Activated CD4-positive, alpha-beta T cell treated with anti-CD3 and anti-CD28 coated beads, Interleukin-2, amount 50 U/mL, for 1 hour (primary cell): ENCODE data around the gene GPR142.

Source experiments
- DNase-seq: peaks from one replicate; pipeline ENCODE4 v3.0.0-alpha.2; 2020

Gene GPR142

DNA sequence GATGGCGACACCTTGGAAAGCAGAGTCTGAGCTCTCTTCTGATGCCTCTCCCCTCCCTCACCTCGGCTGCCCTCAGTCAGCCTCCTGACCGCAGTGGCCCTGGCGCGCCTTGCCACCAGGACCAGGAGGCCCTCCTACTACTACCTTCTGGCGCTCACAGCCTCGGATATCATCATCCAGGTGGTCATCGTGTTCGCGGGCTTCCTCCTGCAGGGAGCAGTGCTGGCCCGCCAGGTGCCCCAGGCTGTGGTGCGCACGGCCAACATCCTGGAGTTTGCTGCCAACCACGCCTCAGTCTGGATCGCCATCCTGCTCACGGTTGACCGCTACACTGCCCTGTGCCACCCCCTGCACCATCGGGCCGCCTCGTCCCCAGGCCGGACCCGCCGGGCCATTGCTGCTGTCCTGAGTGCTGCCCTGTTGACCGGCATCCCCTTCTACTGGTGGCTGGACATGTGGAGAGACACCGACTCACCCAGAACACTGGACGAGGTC, 4.4 kb downstream of the GPR142 start:
- no peak for DNase-seq

DNA sequence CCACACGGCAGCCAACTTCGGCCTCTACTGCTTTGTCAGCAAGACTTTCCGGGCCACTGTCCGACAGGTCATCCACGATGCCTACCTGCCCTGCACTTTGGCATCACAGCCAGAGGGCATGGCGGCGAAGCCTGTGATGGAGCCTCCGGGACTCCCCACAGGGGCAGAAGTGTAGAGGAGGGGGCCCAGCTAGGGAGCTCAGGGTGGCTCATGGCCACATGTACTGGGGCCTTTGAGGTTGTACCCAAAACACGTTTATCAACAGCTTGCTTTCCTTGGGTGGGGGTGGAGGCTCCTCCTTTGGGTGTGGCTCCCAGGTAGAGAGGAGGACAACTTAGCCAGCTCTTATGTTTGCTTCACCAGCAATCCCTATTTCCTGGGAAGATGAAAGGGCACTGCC, 5.1 kb downstream of the GPR142 start:
- DNase-seq: no peak

DNA sequence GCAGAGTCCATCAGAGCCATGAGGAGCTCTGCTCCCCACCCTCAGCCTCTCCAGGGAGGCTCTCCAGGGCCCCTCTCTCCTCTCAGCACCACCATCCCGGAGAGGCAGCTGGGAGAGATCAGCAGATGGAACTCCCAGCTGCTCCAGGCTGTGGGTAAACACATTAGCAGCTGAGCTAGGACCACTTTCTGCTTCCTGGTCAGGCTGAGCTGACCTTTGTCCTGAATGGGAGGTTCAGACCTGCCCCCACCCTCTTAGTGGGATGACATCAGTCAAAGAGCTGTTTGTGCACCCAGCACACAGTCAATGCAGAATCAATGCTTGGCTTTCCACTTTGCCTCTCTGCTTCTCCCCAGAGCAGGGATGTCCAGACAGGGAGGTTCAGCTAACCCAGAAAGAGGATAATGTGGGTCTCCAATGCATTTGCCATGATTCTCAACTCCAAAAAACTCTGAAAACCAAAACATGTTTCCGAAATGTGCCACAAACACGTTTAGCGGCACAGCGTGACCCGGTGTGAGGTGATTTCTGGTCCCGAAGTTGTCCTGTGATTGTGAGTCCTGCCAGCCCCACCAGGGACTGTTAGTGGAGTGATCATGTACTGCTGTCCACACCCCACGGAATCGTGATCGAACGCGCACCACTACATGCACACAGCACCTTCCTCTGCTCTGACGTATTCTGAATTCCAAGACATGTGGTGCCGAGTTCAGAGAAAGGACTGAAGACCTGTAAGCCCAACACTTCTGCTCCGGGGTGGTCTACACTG, 6.7 kb downstream of the GPR142 start:
- no peak for DNase-seq

DNA sequence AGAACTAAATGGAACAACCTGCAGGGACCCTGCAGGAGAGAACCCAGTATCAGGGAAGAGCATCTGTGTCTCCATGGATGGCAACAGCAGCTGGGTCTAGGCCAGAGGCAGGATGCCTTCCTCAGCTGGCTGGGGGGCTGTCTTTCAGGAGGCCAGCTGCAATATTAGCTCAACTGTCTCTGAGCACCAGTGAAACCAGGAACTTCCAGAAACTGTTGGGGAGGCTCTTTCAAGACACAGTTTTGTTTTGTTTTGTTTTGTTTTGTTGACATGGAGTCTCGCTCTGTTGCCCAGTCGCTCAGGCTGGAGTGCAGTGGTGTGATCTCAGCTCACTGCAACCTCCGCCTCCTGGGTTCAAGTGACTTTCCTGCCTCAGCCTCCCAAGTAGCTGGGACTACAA, 7.6 kb downstream of the GPR142 start:
- no peak for DNase-seq

DNA sequence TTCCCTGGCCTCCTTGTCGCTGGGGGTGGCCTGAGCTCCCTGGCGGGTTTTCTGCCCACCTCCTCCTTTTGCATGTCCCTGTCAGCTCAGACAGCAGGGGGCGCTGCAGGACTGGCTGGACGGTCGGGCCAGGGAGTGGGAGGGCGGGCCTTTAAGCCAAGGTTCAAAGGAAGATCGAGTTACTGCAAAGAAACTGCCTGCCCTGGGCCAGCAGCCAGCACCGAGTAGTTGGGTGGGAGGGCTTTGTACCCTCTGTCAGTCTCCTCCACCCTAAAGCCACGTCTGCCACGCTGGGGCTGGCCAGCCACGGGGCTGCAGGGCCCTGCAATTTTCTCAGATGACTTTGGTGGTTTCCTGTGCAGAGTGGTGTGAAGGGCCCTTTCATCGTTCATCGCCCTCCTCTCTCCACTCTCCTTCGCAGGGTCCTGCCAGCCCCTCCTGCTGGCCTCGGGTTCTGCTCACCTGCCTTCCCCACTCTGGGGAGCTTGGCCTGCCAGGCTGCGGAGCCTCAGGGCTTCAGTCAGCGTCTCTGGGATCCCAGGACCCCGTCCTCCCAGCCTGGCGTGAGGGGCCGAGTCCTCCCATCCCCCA, 12.3 kb downstream of the GPR142 start:
- peak; percentile 94 for DNase-seq

DNA sequence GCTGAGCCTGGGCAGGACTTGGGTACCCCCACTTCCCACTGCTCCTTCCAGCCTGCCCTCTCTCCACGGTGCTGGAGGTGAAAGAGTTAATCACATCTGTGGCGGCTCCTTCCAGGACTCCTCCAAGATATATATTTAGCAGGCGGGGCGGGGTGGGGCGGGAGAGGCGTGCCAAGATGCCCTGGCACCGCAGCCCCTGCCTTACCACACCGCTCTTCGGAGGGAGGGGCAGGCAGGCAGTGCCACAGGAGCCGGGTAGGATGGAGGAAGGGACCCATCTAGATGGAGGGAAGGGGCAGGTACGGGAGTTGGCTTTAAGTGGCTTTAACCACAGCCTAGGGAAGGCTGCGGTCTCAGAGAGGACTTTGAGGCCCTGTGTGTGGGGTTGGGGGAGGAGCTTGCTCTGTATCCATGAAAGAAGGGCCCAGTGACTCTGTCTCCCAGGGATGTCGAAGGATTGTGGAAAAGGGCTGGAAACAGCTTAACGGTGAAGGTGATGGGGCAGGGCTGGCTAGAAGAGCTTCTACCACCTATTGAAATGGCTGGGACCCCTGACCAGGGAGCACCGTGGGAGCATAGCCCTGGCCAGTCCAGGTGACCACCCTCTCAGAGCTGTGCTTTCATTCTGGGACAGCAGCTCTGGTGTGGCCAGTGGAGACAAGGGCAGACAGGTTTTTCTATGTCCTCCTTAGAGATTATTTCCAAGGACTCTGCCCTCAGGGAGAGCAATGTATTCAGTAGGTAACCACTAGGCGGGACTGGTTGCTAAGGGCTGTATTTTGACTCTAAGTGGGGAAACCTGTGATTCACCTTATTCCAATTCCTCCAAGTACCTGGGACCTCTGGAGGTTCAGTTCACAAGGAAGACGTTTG, 13.0 kb downstream of the GPR142 start:
- DNase-seq: no peak

DNA sequence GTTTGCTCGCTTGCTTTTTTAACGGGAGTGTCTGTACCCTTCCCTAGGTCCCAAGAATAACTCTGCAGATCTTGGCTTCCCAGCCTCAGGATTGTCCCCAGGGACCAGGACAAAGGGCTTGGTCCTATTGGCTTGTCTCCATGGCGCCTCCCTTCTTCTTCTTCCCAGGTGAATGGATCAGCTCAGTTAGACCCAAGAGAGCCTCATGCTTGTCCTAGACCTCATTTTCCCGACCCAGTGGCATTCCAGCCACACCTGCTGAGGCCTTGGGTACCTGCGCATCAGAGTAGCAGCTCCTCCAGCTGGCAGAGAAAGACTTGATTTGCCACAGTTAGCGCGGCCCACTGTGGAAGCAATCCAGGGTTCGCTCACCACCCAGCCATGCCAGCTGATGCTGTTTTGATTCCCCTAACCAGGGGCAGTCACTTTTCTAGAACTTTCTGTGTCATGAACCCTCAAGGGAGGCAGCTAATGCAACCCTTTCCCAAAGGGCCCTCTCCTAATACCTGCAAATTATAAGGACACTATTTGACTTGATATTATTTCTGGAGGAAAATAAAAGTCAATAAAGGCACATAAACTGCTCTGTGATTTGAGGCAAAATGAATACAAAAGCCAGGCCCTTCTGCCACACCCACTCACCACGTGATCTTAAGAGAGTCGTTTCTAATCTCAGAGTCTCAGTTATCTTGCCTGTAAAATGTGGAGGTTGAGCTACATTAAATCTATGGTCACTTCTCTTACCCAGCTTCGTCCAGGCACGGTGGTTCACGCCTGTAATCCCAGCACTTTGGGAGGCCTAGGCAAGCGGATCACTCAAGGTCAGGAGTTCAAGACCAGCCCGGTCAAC, 13.9 kb downstream of the GPR142 start:
- DNase-seq: no peak

DNA sequence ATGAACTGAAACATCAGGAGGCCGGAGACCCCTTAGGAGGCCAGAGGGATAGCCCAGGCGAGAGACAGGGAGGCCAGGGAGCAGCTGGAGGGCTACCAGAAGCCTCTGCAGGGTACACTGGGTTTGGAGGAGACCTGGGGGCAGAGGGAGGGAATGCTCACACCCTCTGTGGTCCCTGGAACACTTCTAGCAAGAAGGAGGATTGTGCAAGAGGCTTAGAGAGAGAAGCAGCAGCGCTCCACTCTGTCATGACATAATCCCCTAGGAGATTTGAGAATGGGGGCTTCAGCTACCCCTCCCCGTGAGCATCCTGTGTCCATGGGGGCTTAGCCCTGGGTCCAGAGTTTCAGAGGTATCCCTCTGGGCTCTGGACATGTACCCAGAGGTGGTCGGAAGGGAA, 15.8 kb downstream of the GPR142 start:
- no peak for DNase-seq

DNA sequence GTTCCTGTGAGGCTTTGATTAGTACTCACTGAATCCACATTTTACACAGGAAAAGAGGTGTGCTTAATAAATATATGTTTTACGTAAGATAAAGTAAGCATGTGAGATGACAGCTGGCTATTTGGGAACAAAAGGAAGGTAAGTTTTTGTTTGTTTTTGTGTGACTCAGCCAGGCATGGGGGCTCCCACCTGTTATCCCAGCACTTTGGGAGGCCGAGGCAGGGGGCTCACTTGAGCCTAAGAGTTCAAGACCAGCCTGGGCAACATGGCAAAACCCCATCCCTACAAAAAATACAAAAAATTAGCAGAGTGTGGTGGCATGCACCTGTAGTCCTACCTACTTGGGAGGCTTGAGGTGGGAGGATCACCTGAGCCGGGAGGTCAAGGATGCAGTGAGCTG, 17.9 kb downstream of the GPR142 start:
- no peak for DNase-seq

DNA sequence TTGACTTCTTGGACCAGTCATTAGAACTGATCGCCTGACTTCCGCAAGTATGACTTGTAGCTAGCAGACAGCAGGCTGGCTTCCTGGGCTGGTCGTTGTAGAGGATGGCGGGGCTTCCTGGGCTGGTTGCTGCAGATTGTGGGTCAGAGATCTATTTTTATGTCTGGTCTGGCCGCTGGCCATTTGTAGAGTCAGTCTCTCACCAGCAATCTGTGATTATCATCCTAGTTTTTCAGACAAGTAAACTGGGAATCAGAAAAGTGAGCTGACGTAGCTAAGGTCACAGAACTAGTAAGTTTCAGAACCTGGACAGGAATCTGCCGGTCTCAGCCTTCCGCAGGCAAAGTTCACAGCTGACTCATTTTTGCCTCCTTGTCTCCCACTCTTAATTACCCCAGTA, 19.1 kb downstream of the GPR142 start:
- DNase-seq: no peak

DNA sequence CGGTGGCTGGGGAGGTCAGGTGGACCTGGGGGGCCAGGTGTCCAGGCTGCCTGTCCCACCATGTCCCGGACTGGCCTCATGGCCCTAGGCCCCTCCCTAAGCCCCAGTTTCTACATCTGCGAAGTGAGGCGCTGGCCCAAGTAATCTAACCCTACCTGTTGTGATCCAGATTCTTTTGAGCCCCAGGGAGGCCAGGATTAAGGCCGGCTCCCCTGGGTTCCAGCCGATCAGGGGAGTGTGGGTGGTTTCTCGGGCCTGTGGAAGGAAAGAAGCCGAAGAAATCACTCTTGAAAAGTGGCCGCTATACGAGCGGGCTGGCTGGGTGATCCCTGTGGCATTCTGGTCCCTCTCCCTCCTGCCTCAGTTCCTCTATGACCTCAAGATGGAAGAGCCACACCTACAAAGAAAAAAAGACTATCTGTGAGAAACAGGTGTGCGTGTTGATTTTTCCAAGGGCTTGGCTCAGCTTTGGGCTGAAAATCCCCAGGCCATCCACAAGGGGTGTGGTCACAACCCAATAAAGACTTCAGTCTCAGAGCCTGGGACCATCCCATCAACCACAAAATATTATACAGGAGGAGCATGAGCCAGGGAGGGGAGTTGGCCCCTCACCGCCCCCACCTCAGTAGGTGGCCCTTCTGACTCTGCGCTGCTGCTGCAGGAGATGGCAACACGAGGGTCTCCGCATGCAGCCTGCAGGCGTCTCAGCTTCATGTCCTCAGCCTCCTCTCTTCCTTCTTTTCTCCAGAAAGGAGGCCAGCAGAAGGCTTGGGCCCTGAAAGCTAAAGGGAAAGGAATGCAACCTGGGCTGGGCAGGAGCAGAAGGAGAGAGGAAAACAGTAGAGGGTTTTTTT, 20.3 kb downstream of the GPR142 start:
- DNase-seq: no peak

DNA sequence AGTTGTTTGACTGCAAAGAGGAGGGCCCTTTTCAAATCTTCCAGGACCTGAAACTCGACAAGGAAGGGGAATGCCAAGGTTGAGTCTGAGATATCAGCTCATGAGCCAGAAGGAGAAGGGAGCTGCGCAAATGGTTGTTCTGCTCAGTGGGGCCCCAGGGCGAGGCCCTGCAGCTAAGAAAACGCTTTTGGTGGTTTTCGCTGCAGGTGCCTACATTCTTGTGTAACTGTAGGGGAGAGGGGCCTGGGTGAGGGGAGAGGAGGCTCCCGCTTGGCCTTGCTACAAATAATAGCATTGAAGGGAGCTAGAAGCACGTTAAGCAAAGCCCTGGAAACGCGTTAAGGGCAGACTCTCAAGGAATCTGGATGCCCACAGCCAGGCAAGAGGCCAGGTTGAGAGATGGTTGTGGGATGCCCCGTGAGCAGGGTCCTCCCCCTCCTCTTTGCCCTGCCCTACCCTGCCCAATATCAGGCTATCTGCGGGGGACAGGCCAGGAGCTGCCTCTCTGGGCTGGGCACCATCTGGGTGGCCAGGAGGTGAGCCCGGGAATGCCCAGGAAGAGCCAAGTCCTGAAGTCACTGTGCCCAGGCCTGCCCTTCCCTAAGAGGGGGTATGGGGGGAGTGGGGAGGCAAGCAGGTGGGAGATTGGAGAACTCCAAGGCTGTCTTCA, 21.9 kb downstream of the GPR142 start:
- DNase-seq: no peak

DNA sequence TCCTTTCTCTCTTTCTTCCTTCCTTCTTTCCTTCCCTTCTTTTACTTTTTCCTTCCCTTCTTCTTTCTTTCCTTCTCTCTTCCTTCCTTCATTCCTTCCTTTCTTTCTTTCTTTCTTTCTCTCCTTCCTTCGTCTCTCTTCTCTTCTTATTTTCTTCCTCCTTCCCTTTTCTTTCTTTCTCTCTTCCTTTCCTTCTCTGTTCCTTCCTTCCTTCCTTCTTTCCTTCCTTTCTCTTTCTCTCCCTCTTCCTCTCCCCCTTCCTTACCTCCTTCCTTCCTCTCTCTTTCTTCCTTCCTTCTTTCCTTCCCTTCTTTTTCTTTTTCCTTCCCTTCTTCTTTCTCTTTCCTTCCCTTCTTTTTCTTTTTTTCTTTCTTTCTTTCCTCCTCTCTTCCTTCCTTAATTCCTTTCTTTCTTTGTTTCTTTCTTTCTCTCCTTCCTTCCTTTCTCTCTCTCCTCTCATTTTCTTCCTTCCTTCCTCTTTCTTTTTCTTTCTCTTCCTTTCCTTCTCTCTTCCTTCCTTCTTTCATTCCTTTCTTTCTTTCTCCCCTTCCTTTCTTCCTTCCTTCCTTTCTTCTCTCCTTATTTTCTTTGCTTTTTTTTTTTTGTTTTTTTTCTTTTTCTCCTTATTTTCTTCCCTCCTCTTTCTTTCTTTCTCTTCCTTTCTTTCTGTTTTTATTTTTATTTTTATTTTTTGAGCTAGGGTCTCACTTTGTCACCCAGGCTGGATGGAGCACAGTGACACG, 22.8 kb downstream of the GPR142 start:
- DNase-seq: no peak

DNA sequence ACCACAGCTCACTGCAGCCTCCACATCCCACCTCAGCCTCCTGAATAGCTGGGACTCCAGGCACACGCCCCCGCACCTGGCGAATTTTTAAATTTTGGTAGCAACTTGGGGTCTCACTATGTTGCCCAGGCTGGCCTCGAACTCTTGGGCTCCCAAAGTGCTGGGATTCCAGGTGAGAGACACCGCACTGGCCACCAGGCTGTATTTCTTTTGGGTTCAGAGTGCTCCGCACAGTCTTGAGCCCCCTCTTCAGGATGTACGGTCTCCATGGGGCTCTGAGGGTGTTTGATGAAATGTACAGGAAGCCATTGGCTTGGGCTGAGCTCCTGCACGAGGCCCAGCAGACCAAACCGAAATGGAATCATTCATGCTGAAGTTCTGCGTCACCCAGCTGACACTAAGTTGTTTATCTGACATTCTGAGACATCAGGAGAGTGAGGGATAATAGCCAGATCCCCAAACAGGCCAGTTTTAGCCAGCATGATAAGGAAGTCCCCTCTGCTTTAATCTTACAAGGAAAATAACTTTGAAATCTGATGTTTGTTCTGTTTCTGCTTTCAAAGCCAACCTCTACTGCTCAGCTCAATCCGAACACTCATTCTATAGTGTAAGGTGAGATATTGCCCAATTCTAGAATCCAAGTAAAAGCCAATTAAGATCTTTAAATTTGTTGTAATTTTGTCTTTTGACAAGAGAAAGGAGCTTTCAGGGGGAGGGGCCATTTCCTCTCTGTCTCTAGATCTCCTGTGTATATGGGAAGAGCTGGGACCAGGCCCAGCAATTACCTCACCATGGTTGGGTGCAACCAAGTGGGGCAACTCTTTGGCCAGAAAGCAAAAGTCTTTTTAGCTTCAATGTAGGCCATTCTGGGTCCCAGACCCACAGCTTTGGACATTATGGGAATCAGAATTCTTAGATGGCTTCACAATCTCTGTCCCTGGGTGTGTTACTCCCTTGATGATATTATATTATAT, 23.7 kb downstream of the GPR142 start:
- no peak for DNase-seq

DNA sequence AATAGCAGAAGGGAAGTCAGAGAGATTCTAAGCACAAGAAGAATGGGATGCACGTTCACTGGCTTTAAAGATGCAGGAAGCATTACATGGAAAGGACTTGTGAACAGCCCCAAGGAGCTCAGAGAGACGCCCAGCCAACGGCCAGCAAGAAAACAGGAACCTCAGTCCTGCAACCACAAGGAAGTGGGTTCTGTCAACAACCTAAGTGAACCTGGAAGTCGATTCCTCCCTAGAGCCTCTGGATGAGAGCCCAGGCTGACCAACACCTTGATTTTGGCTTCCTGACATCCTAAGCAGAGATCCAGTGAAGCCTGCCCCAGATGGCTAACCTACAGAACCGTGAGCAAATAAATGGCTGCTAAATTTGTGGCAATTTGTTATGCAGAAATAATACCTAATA, 24.5 kb downstream of the GPR142 start:
- no peak for DNase-seq

DNA sequence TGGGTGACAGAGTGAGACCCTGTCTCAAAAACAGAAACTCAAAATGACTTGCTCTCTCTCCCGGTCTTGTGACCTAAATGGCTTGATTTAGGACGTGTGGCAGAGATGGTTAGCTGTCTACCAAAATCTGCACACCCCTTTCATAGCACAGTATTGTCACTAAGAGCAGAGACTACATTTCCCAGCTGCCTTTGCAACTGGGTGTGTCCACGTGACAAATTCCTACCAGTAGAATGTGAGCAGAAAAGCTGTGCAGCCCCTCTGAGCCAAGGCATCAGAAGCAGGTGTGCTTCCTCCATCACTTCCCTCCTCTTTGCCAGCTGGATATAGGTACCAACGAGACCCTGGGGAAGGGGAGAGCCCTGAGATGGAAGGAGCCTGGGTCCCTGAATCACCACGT, 25.5 kb downstream of the GPR142 start:
- no peak for DNase-seq

DNA sequence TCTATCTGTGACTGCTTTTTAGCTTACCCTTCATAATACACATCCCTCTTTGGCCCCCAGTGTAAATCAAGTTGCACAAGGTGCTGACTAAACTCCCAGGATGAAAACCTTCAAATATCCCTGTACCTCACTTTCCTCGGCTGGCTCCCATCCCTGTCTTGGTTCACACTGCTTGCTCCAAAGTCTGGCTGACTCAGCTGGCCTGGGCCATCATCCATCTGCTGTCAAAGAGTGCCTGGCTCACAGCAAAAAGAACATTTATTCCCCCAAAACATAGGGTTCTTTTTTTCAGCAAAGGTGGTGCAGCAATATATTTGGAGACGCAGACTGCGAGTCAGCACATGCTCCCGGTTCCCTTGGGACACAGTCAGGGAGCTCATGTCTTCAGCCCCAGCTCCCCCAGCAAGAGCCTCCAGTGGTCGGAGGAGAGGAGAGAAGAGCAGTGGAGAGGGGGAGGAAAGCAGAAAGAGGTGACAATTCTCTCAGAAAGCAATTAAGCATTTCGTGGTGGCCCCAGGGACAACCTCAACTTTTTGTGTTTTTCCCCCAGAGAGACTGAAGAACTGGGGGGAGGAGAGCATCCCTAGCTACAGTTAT, 26.1 kb downstream of the GPR142 start:
- DNase-seq: no peak

DNA sequence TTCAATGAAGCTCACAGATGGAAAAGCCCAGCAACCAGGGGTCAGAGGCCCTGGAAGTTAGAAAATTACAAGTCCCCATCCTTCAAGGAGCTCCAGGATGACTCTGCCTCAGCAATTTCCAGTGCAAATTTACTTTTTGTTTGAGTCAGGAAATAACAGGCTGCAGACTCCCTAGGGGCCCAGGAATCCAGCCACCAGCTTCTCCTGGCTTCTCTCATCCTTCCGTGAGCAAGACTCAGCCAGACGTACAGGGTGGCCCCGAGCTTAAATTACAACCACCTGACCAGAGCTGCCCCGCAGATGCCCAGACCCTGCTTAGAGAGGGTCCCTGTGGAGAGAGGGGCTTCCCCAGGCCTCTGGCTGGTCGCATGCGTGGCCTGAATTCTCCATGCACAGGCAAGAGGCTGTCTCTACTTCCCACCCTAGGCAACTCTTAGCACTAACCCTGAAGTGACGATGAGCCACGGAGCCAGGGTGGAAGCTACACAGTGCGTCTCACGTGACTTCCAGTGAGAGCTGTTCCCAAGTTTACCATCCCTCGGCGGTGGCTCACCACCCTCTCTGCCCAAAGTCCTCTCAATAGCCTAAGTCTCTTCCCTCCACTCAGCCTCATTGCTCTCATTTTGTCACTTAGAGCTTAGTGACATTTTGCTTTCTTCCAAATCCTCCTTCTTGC, 27.1 kb downstream of the GPR142 start:
- no peak for DNase-seq
